K562 (cell line): ENCODE measurements around the gene PRSS22. TPM values are rescaled to one million over a fixed set of nuclear protein-coding genes. Genes with fewer than 3 reads are reported as not detected.

ENCODE experiments used
- DMBX1 ChIP-seq: fragments of 250-450 bp; sonication (Bioruptor Pico); IDR thresholded peaks from 2 replicates; pipeline ENCODE4 v1.8.0; 2022; ENCODE audit warnings: inconsistent platforms, mild to moderate bottlenecking, moderate library complexity, borderline replicate concordance
- DNMT1 ChIP-seq: fragments of 450-650 bp; IDR thresholded peaks from 2 replicates; pipeline ENCODE4 v1.6.1; 2016; ENCODE audit warnings: antibody characterized with exemption, mild to moderate bottlenecking
- ESRRB ChIP-seq: fragments of 250-450 bp; sonication (Bioruptor Pico); IDR thresholded peaks from 2 replicates; pipeline ENCODE4 v1.5.0; 2020; ENCODE audit warnings: mild to moderate bottlenecking, moderate library complexity, borderline replicate concordance
- FOSL1 ChIP-seq: fragments of 200-800 bp; sonication (Bioruptor generic); conservative IDR thresholded peaks from 2 replicates; pipeline ENCODE4 v1.6.1; 2016; ENCODE audit warnings: missing genetic modification characterization, missing compliant biosample characterization
- FOXA1 ChIP-seq: fragments of 450-650 bp; IDR thresholded peaks from 2 replicates; pipeline ENCODE4 v1.6.1; 2016; ENCODE audit warnings: mild to moderate bottlenecking, borderline replicate concordance
- HLTF ChIP-seq: fragments of 450-650 bp; IDR thresholded peaks from 2 replicates; pipeline ENCODE4 v1.6.1; 2016
- ILF3 ChIP-seq: fragments of 450-650 bp; IDR thresholded peaks from 2 replicates; pipeline ENCODE4 v1.6.1; 2018; ENCODE audit warnings: antibody characterized with exemption, mild to moderate bottlenecking, moderate library complexity, borderline replicate concordance
- KDM4B ChIP-seq, 2 experiments: fragments of 450-650 bp in 1 of 2; sonication (generic) in 1 of 2; IDR thresholded peaks; 2 replicates each; pipeline ENCODE4 v1.6.1; 2016 to 2017; ENCODE audit warnings: borderline replicate concordance in 2 of 2, antibody characterized with exemption in 1 of 2, low read depth in 1 of 2, mild to moderate bottlenecking in 1 of 2
- PCBP1 ChIP-seq: fragments of 200-400 bp; formaldehyde crosslinking; IDR thresholded peaks from 2 replicates; pipeline ENCODE4 v1.6.1; 2018; ENCODE audit warnings: mild to moderate bottlenecking, low read depth, low read length; ENCODE audit not compliant: poor library complexity, severe bottlenecking
- PHF20 ChIP-seq: fragments of 450-650 bp; IDR thresholded peaks from 2 replicates; pipeline ENCODE4 v1.6.1; 2018; ENCODE audit not compliant: partially characterized antibody
- RBFOX2 ChIP-seq: fragments of 200-400 bp; formaldehyde crosslinking; IDR thresholded peaks from 2 replicates; pipeline ENCODE4 v1.6.1; 2017; ENCODE audit warnings: low read depth, mild to moderate bottlenecking, low read length, moderate library complexity
- RBM25 ChIP-seq: fragments of 200-400 bp; formaldehyde crosslinking; IDR thresholded peaks from 2 replicates; pipeline ENCODE4 v1.6.1; 2018; ENCODE audit warnings: low read length, low read depth, moderate library complexity; ENCODE audit not compliant: severe bottlenecking
- RERE ChIP-seq: sonication (generic); formaldehyde crosslinking; IDR thresholded peaks from 2 replicates; pipeline ENCODE4 v1.8.0; 2023; ENCODE audit warnings: missing genetic modification reagents, mild to moderate bottlenecking, borderline replicate concordance
- TCF7L2 ChIP-seq: fragments of 150-350 bp; IDR thresholded peaks from 2 replicates; pipeline ENCODE4 v1.6.1; 2016; ENCODE audit warnings: low read depth, mild to moderate bottlenecking, low read length, moderate library complexity
- TEAD4 ChIP-seq, 2 experiments: sonication (generic) in 1 of 2; formaldehyde crosslinking in 1 of 2; IDR thresholded peaks; 2 replicates each; pipeline versions ENCODE4 v1.6.1 to v1.8.0; 2012 to 2022; ENCODE audit warnings: borderline replicate concordance in 1 of 2, inconsistent platforms in 1 of 2, low read length in 1 of 2, mild to moderate bottlenecking in 1 of 2, missing genetic modification reagents in 1 of 2
- ZBTB17 ChIP-seq: fragments of 450-650 bp; formaldehyde crosslinking; IDR thresholded peaks from 2 replicates; pipeline ENCODE4 v1.4.0; 2020; ENCODE audit warnings: mild to moderate bottlenecking
- ZHX1 ChIP-seq: fragments of 150-350 bp; conservative IDR thresholded peaks from 2 replicates; pipeline ENCODE4 v1.6.1; 2014; ENCODE audit warnings: low read length
- ZKSCAN3 ChIP-seq: fragments of 250-450 bp; sonication (Bioruptor Pico); IDR thresholded peaks from 2 replicates; pipeline ENCODE4 v1.4.0; 2020
- ZKSCAN8 ChIP-seq: fragments of 200-800 bp; sonication (Bioruptor generic); IDR thresholded peaks from 2 replicates; pipeline ENCODE4 v1.6.1; 2016; ENCODE audit warnings: missing genetic modification characterization, missing compliant biosample characterization
- ZNF507 ChIP-seq: conservative IDR thresholded peaks from 2 replicates; pipeline ENCODE4 v1.6.1; 2017; ENCODE audit warnings: missing genetic modification characterization, missing compliant biosample characterization
- polyA plus RNA-seq, 8 experiments: library from polyadenylated mRNA; depleted of rRNA in 4 of 8; stranded (reverse) in 5 of 8; unstranded in 3 of 8; fragments of >200 nt; fragmentation: Nextera tagmentation in 2 of 8; fragmentation: Illumina TruSeq in 1 of 8; extraction: Ambion mirVana in 2 of 8; extraction: Trizol in 1 of 8; gene quantifications; 2 replicates each; pipeline versions ENCODE4 v1.2.1 to v1.2.3, GENCODE V29; 2011 to 2014; ENCODE audit warnings: inconsistent platforms in 1 of 8, missing spikeins in 1 of 8
- total RNA-seq, 7 experiments: library from RNA; depleted of rRNA in 6 of 7; stranded (reverse); fragments of >200 nt in 6 of 7; fragmentation: Illumina TruSeq in 2 of 7; extraction: Trizol in 2 of 7; gene quantifications; 2 replicates each; pipeline versions ENCODE4 v1.2.1 to v1.2.3, GENCODE V29; 2011 to 2021; ENCODE audit warnings: low replicate concordance in 1 of 7

Gene PRSS22
- total and polyA plus RNA-seq, 9 of the 15 experiments (the other 6 are each of a cell fraction or from before 2014, with no cell fraction given) = 0.13 to 0.42 TPM; not detected in 7

GRCh38 chr16:2867987-2868789 lies 10.2 kb upstream of the PRSS22 start (continued):
- TF ChIP-seq ZBTB17 (CRISPR knock-in tag) (peak; percentile 68; the same call in 1 of the 2 replicates), RBFOX2 (peak; percentile 95), PHF20 (peak; percentile 88), ZKSCAN8 (CRISPR knock-in tag) (peak; percentile 79), ILF3 (no peak), ZHX1 (no peak), RBM25 (no peak), TEAD4 (IDR thresholded peaks at IDR 0.05; ENCODE audit: low read length) (0 out of 2 replicates have a peak, but pooled peaks have one; percentile 7), TEAD4 (CRISPR knock-in tag; IDR thresholded peaks at IDR 0.05; ENCODE audit: borderline replicate concordance) (no peak), ZNF507 (tag) (no peak), PCBP1 (peak; percentile 69), HLTF (no peak), ZKSCAN3 (no peak), ESRRB (CRISPR knock-in tag) (no peak), DMBX1 (CRISPR knock-in tag) (peak; percentile 95), DNMT1 (no peak), FOSL1 (tag) (peak; percentile 82), FOXA1 (no peak), KDM4B (IDR thresholded peaks at IDR 0.05; ENCODE audit: borderline replicate concordance in 2 of 2, low read depth in 1 of 2) (0 out of 4 replicates have a peak, but pooled peaks of 1 of the 2 experiments have one; percentile 64), RERE (CRISPR knock-in tag) (no peak), TCF7L2 (no peak)
